HEK293 (cell line): ENCODE data around the gene PLP2.

Source experiments
- CTCF ChIA-PET: fragments of 350-600 bp; formaldehyde crosslinking; extraction: SDS; loops from one replicate; lab custom pipeline; 2021; ENCODE audit warnings: antibody characterized with exemption; lab: Yijun Ruan, JAX
- POLR2A ChIA-PET: fragments of 300-600 bp; formaldehyde crosslinking; extraction: SDS; loops from one replicate; lab custom pipeline; 2020; ENCODE audit warnings: antibody characterized with exemption, inconsistent platforms; lab: Yijun Ruan, JAX
- H3K27ac ChIP-seq: fragments of 200-500 bp; sonication (Bioruptor generic); 2 replicates; pipeline ENCODE4 v1.5.1; 2014; ENCODE audit warnings: low read depth, low read length, control low read depth, inconsistent platforms; ENCODE audit errors: extremely low read depth
- H3K36me3 ChIP-seq, 2 experiments: fragments of 200-500 bp in 1 of 2; sonication (Bioruptor generic) in 1 of 2; 1 replicate in 1 of 2; 2 replicates in 1 of 2; pipeline ENCODE4 v1.5.1; 2014 to 2017; ENCODE audit warnings: inconsistent platforms in 2 of 2, low read length in 2 of 2; ENCODE audit not compliant: control insufficient read depth in 2 of 2, insufficient read depth in 1 of 2
- H3K4me1 ChIP-seq: fragments of 200-500 bp; sonication (Bioruptor generic); 2 replicates; pipeline ENCODE4 v1.5.1; 2014; ENCODE audit warnings: mild to moderate bottlenecking, low read length, inconsistent platforms; ENCODE audit not compliant: control insufficient read depth, insufficient read depth
- H3K4me3 ChIP-seq: 2 replicates; pipeline ENCODE4 v1.5.1; 2011; ENCODE audit warnings: low read depth, mild to moderate bottlenecking, control low read depth, low read length, moderate library complexity
- H3K9me3 ChIP-seq: fragments of 200-500 bp; sonication (Bioruptor generic); 2 replicates; pipeline ENCODE4 v1.5.1; 2014; ENCODE audit warnings: low read depth, low read length, inconsistent platforms; ENCODE audit not compliant: control insufficient read depth, insufficient read depth
- ATF2 ChIP-seq: fragments of 450-650 bp; formaldehyde crosslinking; IDR thresholded peaks from 2 replicates; pipeline ENCODE4 v1.5.1; 2016; ENCODE audit warnings: missing biosample characterization, missing genetic modification characterization, low read depth
- GLIS2 ChIP-seq: fragments of 450-650 bp; formaldehyde crosslinking; IDR thresholded peaks from 2 replicates; pipeline ENCODE4 v1.5.1; 2016; ENCODE audit warnings: missing biosample characterization, missing genetic modification characterization
- HIC1 ChIP-seq: fragments of 450-650 bp; formaldehyde crosslinking; IDR thresholded peaks from 2 replicates; pipeline ENCODE4 v1.5.1; 2016; ENCODE audit warnings: missing biosample characterization, missing genetic modification characterization
- KLF1 ChIP-seq: fragments of 450-650 bp; formaldehyde crosslinking; IDR thresholded peaks from 2 replicates; pipeline ENCODE4 v1.5.1; 2016; ENCODE audit warnings: missing biosample characterization, missing genetic modification characterization
- OSR2 ChIP-seq: fragments of 450-650 bp; formaldehyde crosslinking; IDR thresholded peaks from 2 replicates; pipeline ENCODE4 v1.5.1; 2016; ENCODE audit warnings: missing biosample characterization, missing genetic modification characterization
- OVOL3 ChIP-seq: fragments of 450-650 bp; formaldehyde crosslinking; IDR thresholded peaks from 2 replicates; pipeline ENCODE4 v1.5.1; 2016; ENCODE audit warnings: missing biosample characterization, missing genetic modification characterization
- PRDM10 ChIP-seq: fragments of 450-650 bp; formaldehyde crosslinking; IDR thresholded peaks from 2 replicates; pipeline ENCODE4 v1.5.1; 2016; ENCODE audit warnings: missing biosample characterization, missing genetic modification characterization
- YY1 ChIP-seq: fragments of 450-650 bp; formaldehyde crosslinking; IDR thresholded peaks from 2 replicates; pipeline ENCODE4 v1.5.1; 2018; ENCODE audit warnings: missing biosample characterization, missing genetic modification characterization
- ZBTB20 ChIP-seq: fragments of 450-650 bp; formaldehyde crosslinking; IDR thresholded peaks from 2 replicates; pipeline ENCODE4 v1.5.1; 2016; ENCODE audit warnings: missing biosample characterization, missing genetic modification characterization
- ZFP37 ChIP-seq: fragments of 450-650 bp; formaldehyde crosslinking; IDR thresholded peaks from 2 replicates; pipeline ENCODE4 v1.5.1; 2016; ENCODE audit warnings: missing biosample characterization, missing genetic modification characterization
- ZNF335 ChIP-seq: fragments of 450-650 bp; formaldehyde crosslinking; conservative IDR thresholded peaks from 2 replicates; pipeline ENCODE4 v1.5.1; 2016; ENCODE audit warnings: missing biosample characterization, missing genetic modification characterization
- ZNF501 ChIP-seq: fragments of 450-650 bp; formaldehyde crosslinking; IDR thresholded peaks from 2 replicates; pipeline ENCODE4 v1.5.1; 2016; ENCODE audit warnings: missing biosample characterization, missing genetic modification characterization
- ZNF544 ChIP-seq: fragments of 450-650 bp; formaldehyde crosslinking; IDR thresholded peaks from 2 replicates; pipeline ENCODE4 v1.5.0; 2017; ENCODE audit warnings: missing biosample characterization, missing genetic modification characterization
- ZNF580 ChIP-seq: fragments of 450-650 bp; formaldehyde crosslinking; IDR thresholded peaks from 2 replicates; pipeline ENCODE4 v1.5.1; 2016; ENCODE audit warnings: missing biosample characterization, missing genetic modification characterization
- ZNF664 ChIP-seq: fragments of 450-650 bp; formaldehyde crosslinking; IDR thresholded peaks from 2 replicates; pipeline ENCODE4 v1.5.1; 2016; ENCODE audit warnings: missing biosample characterization, missing genetic modification characterization
- ZNF677 ChIP-seq: fragments of 450-650 bp; IDR thresholded peaks from 2 replicates; pipeline ENCODE4 v1.5.0; 2018; ENCODE audit warnings: missing biosample characterization, mild to moderate bottlenecking, missing genetic modification characterization, moderate library complexity
- ZNF777 ChIP-seq: fragments of 450-650 bp; formaldehyde crosslinking; IDR thresholded peaks from 2 replicates; pipeline ENCODE4 v1.5.1; 2017; ENCODE audit warnings: missing biosample characterization, missing genetic modification characterization, borderline replicate concordance
- ZSCAN16 ChIP-seq: fragments of 450-650 bp; formaldehyde crosslinking; IDR thresholded peaks from 2 replicates; pipeline ENCODE4 v1.5.1; 2016; ENCODE audit warnings: missing biosample characterization, missing genetic modification characterization

The PLP2 gene

GRCh38 chrX:49165901-49166881, 5.5 kb upstream of the PLP2 start (continued):
- peak; percentile 80 for TF ChIP-seq OSR2 (tag by site-specific recombination)
- TF ChIP-seq ZNF501 (tag by site-specific recombination) = peak; percentile 77
- TF ChIP-seq ZFP37 = peak; percentile 89; the same call in 1 of the 2 replicates
- peak; percentile 68; the same call in 1 of the 2 replicates for TF ChIP-seq ZSCAN16
- no peak for TF ChIP-seq ZNF544

GRCh38 chrX:49166914-49167739, 4.6 kb upstream of the PLP2 start:
- H3K4me1 ChIP-seq = peaks cover 7% of the 10 kb centered on the region
- TF ChIP-seq ZNF580 (no peak), OVOL3 (no peak), ZBTB20 (peak; percentile 69; the same call in 1 of the 2 replicates), KLF1 (peak; percentile 47), HIC1 (peak; percentile 37; the same call in 1 of the 2 replicates), ZNF335 (peak; percentile 22), PRDM10 (tag by site-specific recombination) (peak; percentile 92), GLIS2 (tag by site-specific recombination) (no peak)
- no peaks in the 10 kb centered on the region for H3K36me3 ChIP-seq
- peak overlapping the region; percentile 6; the same call in 1 of the 2 replicates for H3K4me3 ChIP-seq
- peak overlapping the region; percentile 77 for H3K27ac ChIP-seq
- ChIA-PET CTCF (interaction anchor here (0.6 to 2.7 kb wide), 7 partner anchors 11 to 78 kb away, joined by 3 to 16 read pairs (median 4); no protein-coding TSS in a partner anchor), POLR2A (interaction anchor here (0.6 to 2.2 kb wide), 12 partner anchors 11 to 491 kb away, joined by 3 to 16 read pairs (median 4); partner anchors contain the start of genes PPP1R3F and TFE3)
- H3K9me3 ChIP-seq = no peaks in the 10 kb centered on the region

- Histone ChIP-seq H3K27ac (no peak overlapping the region; the same call in 1 of the 2 replicates), H3K4me3 (no peak overlapping the region), H3K4me1 (peaks cover 7% of the 10 kb centered on the region), H3K36me3 (no peaks in the 10 kb centered on the region), H3K9me3 (no peaks in the 10 kb centered on the region)
- ChIA-PET POLR2A (interaction anchor here (0.6 to 2.2 kb wide), 5 partner anchors 12 to 101 kb away, joined by 3 to 16 read pairs (median 3); no protein-coding TSS in a partner anchor), CTCF (interaction anchor here (0.9 to 2.7 kb wide), 3 partner anchors 9 to 25 kb away, joined by 3 to 16 read pairs (median 14); no protein-coding TSS in a partner anchor)
- TF ChIP-seq ZNF677 (tag by site-specific recombination) (no peak), YY1 (no peak), ZSCAN16 (no peak), ZNF777 (tag by site-specific recombination) (no peak), ATF2 (tag by site-specific recombination) (no peak), ZNF664 (tag by site-specific recombination) (peak; percentile 74)
Observed at GRCh38 chrX:49167740-49168108, 4.0 kb upstream of the PLP2 start.
